H1 (cell line): Measurements from ENCODE around the gene GATAD2B. TPM values are rescaled to one million over a fixed set of nuclear protein-coding genes. Genes with fewer than 3 reads are reported as not detected.

Experiments used
- CTCF ChIA-PET: fragments of 300-600 bp; sonication (Branson Sonifier 250); formaldehyde crosslinking; loops from one replicate; lab custom pipeline; 2021; ENCODE audit not compliant: partially characterized antibody; lab: Charles Lee
- POLR2A ChIA-PET: fragments of 300-600 bp; sonication (Branson Sonifier 250); formaldehyde crosslinking; loops from one replicate; lab custom pipeline; 2021; ENCODE audit warnings: inconsistent platforms; ENCODE audit not compliant: partially characterized antibody; lab: Charles Lee
- DNase-seq, 2 experiments: peaks; one replicate each; pipeline versions ENCODE4 v3.0.0 to v3.0.0-alpha.2; 2010 to 2022; ENCODE audit warnings: low spot score in 2 of 2, low read depth in 1 of 2, mixed read lengths in 1 of 2
- FAIRE-seq: peaks from 2 replicates; lab custom pipeline; 2011; peaks lifted over from hg19 to GRCh38; lab: Jason Lieb, UNC
- H2AFZ ChIP-seq: 2 replicates; pipeline ENCODE4 v1.8.1; 2012; ENCODE audit warnings: low read length, inconsistent platforms
- H2AK5ac ChIP-seq: 2 replicates; pipeline ENCODE4 v1.6.1; 2013; ENCODE audit warnings: low read depth, low read length
- H2BK120ac ChIP-seq: replicated peaks from 2 replicates; pipeline ENCODE3; 2013; ENCODE audit warnings: low read depth, low read length, inconsistent platforms
- H2BK12ac ChIP-seq: 2 replicates; pipeline ENCODE4 v1.6.1; 2013; ENCODE audit warnings: low read depth, low read length
- H2BK15ac ChIP-seq: 2 replicates; pipeline ENCODE4 v1.6.1; 2013; ENCODE audit warnings: low read length
- H2BK20ac ChIP-seq: 2 replicates; pipeline ENCODE4 v1.6.1; 2013; ENCODE audit warnings: low read length
- H2BK5ac ChIP-seq: 2 replicates; pipeline ENCODE4 v1.6.1; 2013; ENCODE audit warnings: low read depth, low read length
- H3K14ac ChIP-seq: 2 replicates; pipeline ENCODE4 v1.6.1; 2013; ENCODE audit warnings: inconsistent platforms; ENCODE audit not compliant: insufficient read length
- H3K18ac ChIP-seq: 2 replicates; pipeline ENCODE4 v1.6.1; 2013; ENCODE audit warnings: low read length; ENCODE audit errors: extremely low read depth
- H3K23ac ChIP-seq: 2 replicates; pipeline ENCODE4 v1.6.1; 2013; ENCODE audit warnings: inconsistent platforms; ENCODE audit not compliant: insufficient read length
- H3K23me2 ChIP-seq: 2 replicates; pipeline ENCODE4 v1.6.1; 2013; ENCODE audit warnings: low read depth, low read length
- H3K27ac ChIP-seq: 2 replicates; pipeline ENCODE4 v1.6.1; 2011; ENCODE audit warnings: low read depth, low read length, inconsistent platforms
- H3K27me3 ChIP-seq, 4 experiments: replicated peaks in 1 of 4; 1 replicate in 1 of 4; 2 replicates in 3 of 4; pipeline versions ENCODE4 v1.6.1 to v1.8.1; 2011 to 2013; ENCODE audit warnings: low read length in 3 of 4, mild to moderate bottlenecking in 3 of 4, inconsistent platforms in 2 of 4, mixed read lengths in 2 of 4, moderate library complexity in 1 of 4; ENCODE audit not compliant: control insufficient read depth in 3 of 4, insufficient read depth in 3 of 4; ENCODE audit errors: extremely low read depth in 1 of 4
- H3K36me3 ChIP-seq, 4 experiments: 2 replicates each; pipeline versions ENCODE4 v1.6.1 to v1.8.1; 2011 to 2013; ENCODE audit warnings: mild to moderate bottlenecking in 4 of 4, low read length in 3 of 4, moderate library complexity in 2 of 4, control low read depth in 1 of 4, inconsistent platforms in 1 of 4; ENCODE audit not compliant: insufficient read depth in 4 of 4, control insufficient read depth in 2 of 4
- H3K4ac ChIP-seq: replicated peaks from 2 replicates; pipeline ENCODE3; 2013; ENCODE audit warnings: low read length, low read depth, mixed read lengths, inconsistent platforms; ENCODE audit not compliant: insufficient read length
- H3K4me1 ChIP-seq, 4 experiments: replicated peaks in 1 of 4; 1 replicate in 1 of 4; 2 replicates in 3 of 4; pipeline versions ENCODE4 v1.6.1 to v1.8.1; 2011 to 2013; ENCODE audit warnings: low read length in 3 of 4, inconsistent platforms in 2 of 4, mixed read lengths in 1 of 4; ENCODE audit not compliant: insufficient read depth in 4 of 4, control insufficient read depth in 3 of 4
- H3K4me2 ChIP-seq, 2 experiments: 2 replicates each; pipeline versions ENCODE4 v1.6.1 to v1.8.1; 2011 to 2013; ENCODE audit warnings: low read depth in 2 of 2, low read length in 2 of 2, control low read depth in 1 of 2, inconsistent platforms in 1 of 2, mild to moderate bottlenecking in 1 of 2; ENCODE audit not compliant: insufficient read depth in 1 of 2
- H3K4me3 ChIP-seq, 4 experiments: fragments of 200-600, 300-600 bp in 1 of 4; sonication (generic), shearing (Covaris generic), sonication (Bioruptor Twin) in 1 of 4; 2 replicates each; pipeline versions ENCODE4 v1.5.1 to v1.8.1; 2011 to 2016; ENCODE audit warnings: low read length in 4 of 4, low read depth in 3 of 4, control low read depth in 2 of 4, inconsistent platforms in 2 of 4, mild to moderate bottlenecking in 2 of 4, mixed read lengths in 1 of 4, moderate library complexity in 1 of 4; ENCODE audit not compliant: insufficient read depth in 2 of 4; ENCODE audit errors: extremely low read depth in 1 of 4
- H3K56ac ChIP-seq: replicated peaks from 2 replicates; pipeline ENCODE3; 2013; ENCODE audit warnings: low read depth, mild to moderate bottlenecking, mixed read lengths, low read length, inconsistent platforms; ENCODE audit not compliant: insufficient read length
- H3K79me1 ChIP-seq: 2 replicates; pipeline ENCODE4 v1.6.1; 2013; ENCODE audit warnings: low read depth, low read length, control low read depth
- H3K79me2 ChIP-seq, 2 experiments: 2 replicates each; pipeline versions ENCODE4 v1.6.1 to v1.8.1; 2012 to 2013; ENCODE audit warnings: low read length in 2 of 2, mild to moderate bottlenecking in 2 of 2, inconsistent platforms in 1 of 2; ENCODE audit not compliant: insufficient read depth in 2 of 2, control insufficient read depth in 1 of 2
- H3K9ac ChIP-seq, 4 experiments: replicated peaks in 1 of 4; 1 replicate in 1 of 4; 2 replicates in 3 of 4; pipeline versions ENCODE4 v1.6.1 to v1.8.1; 2011 to 2013; ENCODE audit warnings: low read depth in 3 of 4, low read length in 3 of 4, control low read depth in 2 of 4, mild to moderate bottlenecking in 2 of 4, moderate library complexity in 2 of 4, inconsistent platforms in 1 of 4; ENCODE audit errors: extremely low read depth in 1 of 4
- H3K9me3 ChIP-seq, 2 experiments: 2 replicates each; pipeline versions ENCODE4 v1.6.1 to v1.8.1; 2012 to 2013; ENCODE audit warnings: mild to moderate bottlenecking in 2 of 2, moderate library complexity in 2 of 2, control low read depth in 1 of 2, inconsistent platforms in 1 of 2, low read depth in 1 of 2, low read length in 1 of 2, mixed read lengths in 1 of 2; ENCODE audit not compliant: insufficient read depth in 2 of 2
- H4K20me1 ChIP-seq, 2 experiments: replicated peaks in 1 of 2; 2 replicates each; pipeline versions ENCODE3 to v1.8.1; 2011 to 2013; ENCODE audit warnings: inconsistent platforms in 2 of 2, low read length in 2 of 2, mild to moderate bottlenecking in 1 of 2; ENCODE audit not compliant: insufficient read depth in 2 of 2, control insufficient read depth in 1 of 2
- H4K5ac ChIP-seq: 2 replicates; pipeline ENCODE4 v1.6.1; 2013; ENCODE audit warnings: low read length, low read depth, mixed read lengths, inconsistent platforms; ENCODE audit not compliant: insufficient read length
- H4K8ac ChIP-seq: 2 replicates; pipeline ENCODE4 v1.8.0; 2013; ENCODE audit warnings: mild to moderate bottlenecking, moderate library complexity, low read length, inconsistent platforms; ENCODE audit not compliant: insufficient read depth; ENCODE audit errors: extremely low read depth
- H4K91ac ChIP-seq: replicated peaks from 2 replicates; pipeline ENCODE3; 2013; ENCODE audit warnings: low read length, mixed read lengths, inconsistent platforms; ENCODE audit not compliant: insufficient read length
- TAF1 ChIP-seq: IDR thresholded peaks from 2 replicates; pipeline ENCODE4 v1.6.1; 2011; ENCODE audit warnings: mild to moderate bottlenecking, low read depth, low read length
- WGBS, 2 experiments: shearing (Covaris generic) in 1 of 2; methylation state at CpG; one replicate each; pipeline versions ENCODE4 v1.1.6 to v1.1.7; 2013 to 2015; ENCODE audit warnings: low lambda C conversion rate in 2 of 2, mixed read lengths in 2 of 2, inconsistent platforms in 1 of 2, low coverage in 1 of 2, missing lambda C conversion rate in 1 of 2; ENCODE audit not compliant: insufficient replicate concordance in 2 of 2, insufficient coverage in 1 of 2, insufficient read length in 1 of 2; ENCODE audit errors: extremely low coverage in 1 of 2, missing lambda C conversion rate in 1 of 2; 5-methylcytosine and 5-hydroxymethylcytosine counted together
- polyA plus RNA-seq, 7 experiments: library from polyadenylated mRNA; depleted of rRNA in 3 of 7; stranded (reverse) in 5 of 7; unstranded in 2 of 7; fragments of >200 nt in 5 of 7; fragments of 200-250 nt in 2 of 7; gene quantifications; 1 replicate in 5 of 7; 2 replicates in 1 of 7; 4 replicates in 1 of 7; pipeline versions ENCODE4 v1.2.1 to v1.2.3, GENCODE V29; 2011 to 2013; ENCODE audit warnings: missing spikeins in 2 of 7, mixed read lengths in 2 of 7
- total RNA-seq: library from RNA; stranded (reverse); fragmentation: NEBNext Ultra II Directional; extraction: Animal tissue kit (Norgen Biotek cat#: 25700); gene quantifications from 2 replicates; pipeline ENCODE4 v1.2.1, GENCODE V29; 2021

Gene GATAD2B
- total and polyA plus RNA-seq, 2 of the 8 experiments (the other 6 are each of a cell fraction or from before 2014, with no cell fraction given): 8.4 to 39.1 TPM

DNA sequence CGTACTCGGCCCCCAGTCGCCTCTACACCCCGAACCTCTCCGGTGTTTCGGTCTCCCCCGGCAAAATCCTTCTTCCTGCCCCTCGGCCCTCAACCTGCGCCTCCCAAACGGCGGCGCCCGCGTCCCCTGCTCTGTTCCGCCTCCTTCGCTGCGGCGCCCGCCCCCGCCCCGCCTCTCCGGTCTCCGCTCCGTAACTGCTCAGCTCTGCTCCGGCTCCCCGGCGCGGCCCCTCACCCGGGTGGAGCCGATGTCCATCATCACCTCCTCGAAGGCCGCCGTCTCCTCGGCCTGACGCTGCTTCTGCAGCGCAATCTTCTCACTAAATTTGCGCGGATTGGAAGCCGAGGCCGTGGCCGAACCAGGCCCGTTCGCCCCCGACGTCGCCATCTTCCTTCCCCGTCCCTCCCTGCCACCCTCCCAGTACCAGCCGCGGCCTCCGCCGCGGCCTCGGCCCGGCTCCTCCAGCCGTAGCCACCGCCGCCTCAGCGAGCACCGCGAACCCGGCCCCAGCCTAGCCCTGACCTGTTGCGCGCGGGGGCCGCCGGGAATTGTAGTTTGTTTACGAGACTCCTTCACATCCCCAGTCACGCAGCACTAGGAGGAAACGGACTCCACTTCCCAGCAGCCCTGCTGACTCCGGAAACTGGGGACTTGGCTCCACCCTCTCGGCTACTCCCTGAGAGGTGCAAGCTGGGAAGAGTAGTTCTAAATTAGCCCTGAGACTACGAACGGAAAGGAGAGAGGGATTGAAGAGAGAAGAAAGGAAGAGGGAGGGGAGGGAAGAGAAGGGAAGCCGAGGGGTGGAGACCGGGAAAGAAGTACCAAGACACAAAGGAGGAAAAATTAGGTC, 35.6 kb upstream of the GATAD2B start, which contains the start of gene CRTC2:
CRTC2 (minus strand) TSS at position 502 of the 850 bp plus-strand sequence; CDS start at position 387, 115 bp downstream.
- no peak within 1 kb of the TSS for H2BK20ac ChIP-seq
- peak within 1 kb of the TSS; percentile 92 for H3K18ac ChIP-seq
- H2BK5ac ChIP-seq: peak within 1 kb of the TSS; percentile 96
- CTCF ChIA-PET: interaction anchor here (1.0 to 6.4 kb wide), 3 partner anchors 13 to 30 kb away, joined by 3 to 31 read pairs (median 3); partner anchors contain the start of gene DENND4B
- H3K23ac ChIP-seq: no peak within 1 kb of the TSS
- H3K27me3 ChIP-seq: no peaks in the 10 kb centered on the region
- peak within 1 kb of the TSS; percentile 76 for H4K91ac ChIP-seq
- H2AK5ac ChIP-seq: 0 out of 2 replicates have a peak within 1 kb of the TSS, but pooled peaks have one; percentile 11
- H3K79me2 ChIP-seq: peaks cover 36 to 73% of the 10 kb centered on the region in 2 experiments
- H3K9me3 ChIP-seq: no peaks in the 10 kb centered on the region
- H2BK120ac ChIP-seq: no peak within 1 kb of the TSS
- peak within 1 kb of the TSS; percentile 81 to 89 for H3K4me2 ChIP-seq
- peak within 1 kb of the TSS; percentile 77 for H3K27ac ChIP-seq
- H3K23me2 ChIP-seq: peaks cover 22% of the 10 kb centered on the region
- POLR2A ChIA-PET: interaction anchor here (0.5 to 15.7 kb wide), 18 partner anchors 11 to 535 kb away, joined by 3 to 454 read pairs (median 4); partner anchors contain the start of genes CHTOP, CREB3L4, DENND4B and GATAD2B
- H2BK15ac ChIP-seq: 0 out of 2 replicates have a peak within 1 kb of the TSS, but pooled peaks have one; percentile 16
- WGBS, 2 experiments: 2% methylated on average over 49 of the region's 75 CpGs; no CpG with 5 or more reads in 1 of the 2 experiments
- peak within 1 kb of the TSS; percentile 66 for H4K5ac ChIP-seq
- H4K8ac ChIP-seq: peak within 1 kb of the TSS; percentile 94
- H3K4me3 ChIP-seq: peak within 1 kb of the TSS; percentile 82 to 98 (median 88)
- H3K9ac ChIP-seq: peak within 1 kb of the TSS; percentile 77 to 85 (median 81)
- H3K4ac ChIP-seq: no peak within 1 kb of the TSS
- H3K56ac ChIP-seq: peak within 1 kb of the TSS; percentile 25
- FAIRE-seq (peak; percentile 78), DNase-seq (peak; percentile 96 to 97)
- peaks cover 9 to 14% of the 10 kb centered on the region in 2 experiments for H4K20me1 ChIP-seq
- H3K36me3 ChIP-seq: peaks cover 11 to 26% (median 20%) of the 10 kb centered on the region in 4 experiments
- peak within 1 kb of the TSS; percentile 4; the same call in 1 of the 2 replicates for H2AFZ ChIP-seq
- 0 out of 2 replicates have a peak within 1 kb of the TSS, but pooled peaks have one; percentile 60 for H2BK12ac ChIP-seq
- H3K79me1 ChIP-seq: peaks cover 31% of the 10 kb centered on the region
- peaks cover 6 to 20% (median 12%) of the 10 kb centered on the region in 4 experiments for H3K4me1 ChIP-seq
- H3K14ac ChIP-seq: no peak within 1 kb of the TSS
- peak; percentile 71 for TF ChIP-seq TAF1
